ENCODE results near the gene EXOC4. TPM values are rescaled to one million over a fixed set of nuclear protein-coding genes. Genes with fewer than 3 reads are reported as not detected.

EXOC4 gene
- total RNA-seq, 1 donor from 2014 or later: 99.2 TPM

DNA sequence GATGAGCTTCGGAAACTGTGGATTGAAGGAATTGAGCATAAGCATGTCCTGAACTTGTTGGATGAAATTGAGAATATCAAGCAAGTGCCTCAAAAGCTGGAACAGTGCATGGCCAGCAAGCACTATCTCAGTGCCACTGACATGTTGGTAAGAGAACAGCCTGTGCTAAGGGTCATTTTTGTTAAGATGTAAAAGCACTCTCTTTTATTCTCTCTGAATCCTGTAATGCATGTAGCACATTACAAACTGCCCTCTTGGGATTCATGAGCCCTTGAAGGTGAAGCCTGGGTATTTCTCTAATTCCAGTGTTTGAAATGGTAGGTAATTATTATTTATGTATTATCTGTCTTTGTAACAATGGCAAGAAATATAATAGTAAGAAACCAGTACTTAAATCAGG lies 36.1 kb downstream of the EXOC4 start:
- Histone ChIP-seq H3K27me3 (no peaks in the 10 kb centered on the region), H3K9me3 (no peaks in the 10 kb centered on the region), H3K36me3 (peaks cover 0 to 19% of the 10 kb centered on the region in 2 donors), H3K4me3 (no peak overlapping the region), H3K27ac (no peak overlapping the region), H3K4me1 (no peaks in the 10 kb centered on the region)
- no peak for DNase-seq (ENCODE audit: extremely low spot score in 2 of 2)
- intact Hi-C loops (cut with DNase I): no loop called here
- TF ChIP-seq CTCF (IDR thresholded peaks at IDR 0.05) (no peak), POLR2AphosphoS5 (IDR thresholded peaks at IDR 0.05; ENCODE audit: insufficient read depth in 1 of 2, low read depth in 1 of 2) (no peak), POLR2A (IDR thresholded peaks at IDR 0.05) (no peak)

DNA sequence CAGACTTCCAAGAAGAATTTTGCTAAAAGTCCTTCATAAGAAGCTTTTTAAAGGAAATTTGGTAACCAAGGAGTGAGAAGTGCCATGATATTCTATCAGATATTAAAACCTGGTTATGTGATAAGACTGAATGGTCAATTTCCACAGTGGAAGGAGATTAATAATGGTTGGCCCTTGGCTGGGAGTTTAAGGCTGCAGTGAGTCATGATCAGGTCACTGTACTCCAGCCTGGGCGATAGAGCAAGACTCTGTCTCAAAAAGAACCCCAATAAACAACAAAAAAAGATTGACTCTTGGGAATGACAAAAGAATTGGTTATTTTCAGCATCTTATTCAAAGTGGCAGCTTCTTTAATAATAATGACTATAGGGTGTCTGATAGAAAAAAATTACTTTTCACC lies 37.2 kb downstream of the EXOC4 start:
- Histone ChIP-seq H3K9me3 (no peaks in the 10 kb centered on the region), H3K27me3 (no peaks in the 10 kb centered on the region), H3K4me3 (no peak overlapping the region), H3K27ac (no peak overlapping the region), H3K4me1 (no peaks in the 10 kb centered on the region), H3K36me3 (peaks cover 0 to 19% of the 10 kb centered on the region in 2 donors)
- TF ChIP-seq POLR2A (IDR thresholded peaks at IDR 0.05) (no peak), CTCF (IDR thresholded peaks at IDR 0.05) (no peak), POLR2AphosphoS5 (IDR thresholded peaks at IDR 0.05; ENCODE audit: insufficient read depth in 1 of 2, low read depth in 1 of 2) (no peak)
- intact Hi-C loops (cut with DNase I): no loop called here
- DNase-seq (ENCODE audit: extremely low spot score in 2 of 2): no peak

DNA sequence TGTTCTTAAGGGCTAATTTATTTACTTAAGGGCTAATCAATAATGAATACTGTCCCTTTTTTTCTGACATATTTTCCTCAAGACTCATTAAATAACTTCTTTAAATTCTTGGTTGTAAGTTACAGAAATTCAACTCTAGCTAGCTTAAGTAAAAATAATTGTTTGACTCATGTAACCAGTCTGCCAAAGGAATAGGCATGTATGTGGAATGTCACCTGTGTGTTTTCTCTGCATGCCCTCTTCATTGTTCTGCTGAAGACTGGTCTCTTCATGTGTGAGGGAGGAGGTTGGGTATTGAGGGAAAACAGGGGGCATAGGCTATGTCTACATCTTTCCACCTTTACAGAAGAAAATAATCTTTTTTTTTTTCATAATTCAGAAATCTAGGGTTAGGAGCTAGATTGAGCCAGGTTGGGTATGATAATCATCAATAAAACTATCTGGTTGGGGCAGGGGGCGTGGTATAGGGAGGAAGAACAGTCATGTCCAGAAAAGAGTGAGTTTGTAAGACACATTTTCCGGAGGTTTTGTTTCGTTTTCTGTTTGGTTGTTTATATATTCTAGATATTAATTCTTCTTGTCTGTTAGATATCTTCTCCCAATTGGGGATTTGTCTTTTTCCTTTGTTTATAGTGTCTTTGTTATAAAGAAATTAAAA lies 37.9 kb downstream of the EXOC4 start:
- H3K4me1 ChIP-seq: no peaks in the 10 kb centered on the region
- TF ChIP-seq CTCF (IDR thresholded peaks at IDR 0.05) (no peak), POLR2AphosphoS5 (IDR thresholded peaks at IDR 0.05; ENCODE audit: insufficient read depth in 1 of 2, low read depth in 1 of 2) (no peak), POLR2A (IDR thresholded peaks at IDR 0.05) (no peak)
- no peaks in the 10 kb centered on the region for H3K9me3 ChIP-seq
- no peak overlapping the region for H3K4me3 ChIP-seq
- H3K27ac ChIP-seq: no peak overlapping the region
- intact Hi-C loops (cut with DNase I): no loop called here
- no peaks in the 10 kb centered on the region for H3K27me3 ChIP-seq
- no peak for DNase-seq (ENCODE audit: extremely low spot score in 2 of 2)
- H3K36me3 ChIP-seq: peaks cover 0 to 19% of the 10 kb centered on the region in 2 donors

- peaks cover 0 to 19% of the 10 kb centered on the region in 2 donors for H3K36me3 ChIP-seq
- no peaks in the 10 kb centered on the region for H3K4me1 ChIP-seq
- intact Hi-C loops (cut with DNase I): no loop called here
- DNase-seq (ENCODE audit: extremely low spot score in 2 of 2): no peak
- H3K9me3 ChIP-seq: no peaks in the 10 kb centered on the region
- H3K4me3 ChIP-seq: no peak overlapping the region
- H3K27me3 ChIP-seq: no peaks in the 10 kb centered on the region
- TF ChIP-seq CTCF (IDR thresholded peaks at IDR 0.05) (no peak), POLR2AphosphoS5 (IDR thresholded peaks at IDR 0.05; ENCODE audit: insufficient read depth in 1 of 2, low read depth in 1 of 2) (no peak), POLR2A (IDR thresholded peaks at IDR 0.05) (no peak)
- no peak overlapping the region for H3K27ac ChIP-seq
These were observed 39.8 kb downstream of the EXOC4 start for GRCh38 chr7:133292631-133293030.

DNA sequence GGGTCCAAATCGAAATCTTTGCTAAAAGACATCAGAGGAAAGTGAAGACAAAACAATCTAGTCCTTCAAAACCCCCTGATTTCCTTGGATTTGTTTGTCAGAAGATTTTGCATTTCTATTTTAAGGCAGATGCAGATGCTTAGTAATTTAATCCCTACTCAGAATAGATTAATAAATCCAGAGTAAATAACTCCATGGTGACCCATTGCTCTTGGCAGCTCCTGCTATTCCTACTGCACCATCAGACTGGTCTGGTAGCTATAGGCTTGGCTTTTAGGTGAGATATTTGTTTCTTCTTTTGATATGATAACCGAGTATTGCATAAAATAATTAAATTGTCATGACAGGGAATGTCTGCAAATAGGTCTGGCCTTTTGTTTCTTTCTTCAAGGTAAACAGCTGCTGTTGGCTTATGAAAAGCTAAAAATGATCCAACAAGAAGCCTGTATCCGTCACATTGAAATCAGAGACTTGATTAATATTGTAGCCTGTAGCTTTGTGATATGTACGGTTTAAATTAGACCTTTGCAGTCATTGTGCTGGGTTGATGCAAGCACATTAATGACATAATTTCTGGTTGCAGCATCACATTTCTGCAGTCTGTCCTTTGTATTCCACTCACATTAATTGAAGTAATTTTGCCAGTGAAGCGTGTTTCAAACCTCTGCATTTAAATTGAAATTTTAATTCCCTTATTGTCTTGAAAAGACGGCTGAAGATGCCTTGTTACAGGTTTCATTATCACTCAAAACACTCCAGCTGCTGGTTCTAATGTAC lies 40.7 kb downstream of the EXOC4 start:
- Histone ChIP-seq H3K4me1 (no peaks in the 10 kb centered on the region), H3K9me3 (no peaks in the 10 kb centered on the region), H3K27me3 (no peaks in the 10 kb centered on the region), H3K27ac (no peak overlapping the region), H3K36me3 (peaks cover 0 to 19% of the 10 kb centered on the region in 2 donors), H3K4me3 (no peak overlapping the region)
- intact Hi-C loops (cut with DNase I): no loop called here
- TF ChIP-seq CTCF (IDR thresholded peaks at IDR 0.05): no peak
- no peak for TF ChIP-seq POLR2A (IDR thresholded peaks at IDR 0.05)
- no peak for TF ChIP-seq POLR2AphosphoS5 (IDR thresholded peaks at IDR 0.05; ENCODE audit: insufficient read depth in 1 of 2, low read depth in 1 of 2)
- DNase-seq (ENCODE audit: extremely low spot score in 2 of 2): no peak

Measured in vagina (tissue), 2 donors.